ENCODE measurements around the gene IL23R. TPM values are rescaled to one million over a fixed set of nuclear protein-coding genes. Genes with fewer than 3 reads are reported as not detected.
A peak's percentile ranks its signal among the peaks of the same experiment; 100 is the strongest.
"Not testable (repeated sequence)": the region's sequence is repeated elsewhere in the genome, so short reads cannot be mapped to it uniquely, and the experiment has no call there.

The IL23R gene
- total RNA-seq, 1 donor from 2014 or later: not detected

GRCh38 chr1:67146101-67146500 is 20.2 kb upstream of the IL23R start:
- intact Hi-C loops (cut with micrococcal nuclease): loop anchor here (10.0 kb wide), 1 partner anchor 381 kb away; no protein-coding TSS in a partner anchor
- ATAC-seq (no peak), DNase-seq (no peak)

GRCh38 chr1:67146539-67146938 is 19.7 kb upstream of the IL23R start:
- DNase-seq: no peak
- intact Hi-C loops (cut with micrococcal nuclease): loop anchor here (10.0 kb wide), 1 partner anchor 382 kb away; no protein-coding TSS in a partner anchor
- no peak for ATAC-seq

- not testable (repeated sequence) for ATAC-seq, DNase-seq
- intact Hi-C loops (cut with micrococcal nuclease): loop anchor here (10.0 kb wide), 1 partner anchor 383 kb away; no protein-coding TSS in a partner anchor
Observed at GRCh38 chr1:67147973-67148372, 18.3 kb upstream of the IL23R start.

- peak; percentile 17 for ATAC-seq
- DNase-seq: no peak
Observed at GRCh38 chr1:67148516-67149178, 17.6 kb upstream of the IL23R start.

GRCh38 chr1:67149179-67149770 is 17.0 kb upstream of the IL23R start:
- intact Hi-C loops (cut with micrococcal nuclease): loop anchor here (1.0 to 10.0 kb wide), 2 partner anchors 153 to 384 kb away; no protein-coding TSS in a partner anchor
- DNase-seq (peak; percentile 45), ATAC-seq (peak; percentile 93)

More at GRCh38 chr1:67148516-67149178, 17.6 kb upstream of the IL23R start:
- intact Hi-C loops (cut with micrococcal nuclease): loop anchor here (1.0 to 10.0 kb wide), 2 partner anchors 152 to 384 kb away; no protein-coding TSS in a partner anchor

- DNase-seq (no peak), ATAC-seq (no peak)
- intact Hi-C loops (cut with micrococcal nuclease): no loop called here
Observed at GRCh38 chr1:67150931-67151330, 15.3 kb upstream of the IL23R start.

GRCh38 chr1:67158401-67158800 is 7.9 kb upstream of the IL23R start:
- DNase-seq (no peak), ATAC-seq (no peak)
- intact Hi-C loops (cut with micrococcal nuclease): no loop called here

GRCh38 chr1:67159233-67159632 is 7.0 kb upstream of the IL23R start:
- intact Hi-C loops (cut with micrococcal nuclease): no loop called here
- ATAC-seq (no peak), DNase-seq (no peak)

- intact Hi-C loops (cut with micrococcal nuclease): no loop called here
- ATAC-seq: no peak
- DNase-seq: no peak
Observed at GRCh38 chr1:67162954-67163353, 3.3 kb upstream of the IL23R start.

- ATAC-seq (no peak), DNase-seq (no peak)
- intact Hi-C loops (cut with micrococcal nuclease): no loop called here
Observed at GRCh38 chr1:67165468-67166041, 699 bp upstream of the IL23R start.

GRCh38 chr1:67169496-67169895 is 3.2 kb downstream of the IL23R start:
- intact Hi-C loops (cut with micrococcal nuclease): no loop called here
- DNase-seq (no peak), ATAC-seq (no peak)

- intact Hi-C loops (cut with micrococcal nuclease): no loop called here
- DNase-seq (no peak), ATAC-seq (no peak)
Observed at GRCh38 chr1:67169932-67170331, 3.7 kb downstream of the IL23R start.

- DNase-seq (no peak), ATAC-seq (no peak)
- intact Hi-C loops (cut with micrococcal nuclease): no loop called here
Observed at GRCh38 chr1:67170751-67171573, 4.7 kb downstream of the IL23R start.

- ATAC-seq: no peak
- DNase-seq: no peak
- intact Hi-C loops (cut with micrococcal nuclease): no loop called here
Observed at GRCh38 chr1:67171574-67171955, 5.3 kb downstream of the IL23R start.

GRCh38 chr1:67171978-67172377 is 5.7 kb downstream of the IL23R start:
- DNase-seq: no peak
- intact Hi-C loops (cut with micrococcal nuclease): no loop called here
- ATAC-seq: no peak

- intact Hi-C loops (cut with micrococcal nuclease): no loop called here
- no peak for DNase-seq
- no peak for ATAC-seq
Observed at GRCh38 chr1:67173988-67174387, 7.7 kb downstream of the IL23R start.

- no peak for DNase-seq
- ATAC-seq: no peak
- intact Hi-C loops (cut with micrococcal nuclease): no loop called here
Observed at GRCh38 chr1:67174716-67175284, 8.5 kb downstream of the IL23R start.

- ATAC-seq (no peak), DNase-seq (no peak)
- intact Hi-C loops (cut with micrococcal nuclease): no loop called here
Observed at GRCh38 chr1:67175530-67176087, 9.4 kb downstream of the IL23R start.

GRCh38 chr1:67184838-67185421 is 18.7 kb downstream of the IL23R start:
- intact Hi-C loops (cut with micrococcal nuclease): no loop called here
- ATAC-seq (no peak), DNase-seq (no peak)

Measured in left ventricle myocardium superior (tissue), 1 donor.